Measurements from ENCODE around the gene FCRLB.
"Not testable (repeated sequence)": the region's sequence is repeated elsewhere in the genome, so short reads cannot be mapped to it uniquely, and the experiment has no call there.

FCRLB gene

GRCh38 chr1:161743231-161743630 is 21.9 kb downstream of the FCRLB start:
- no peak for DNase-seq

- DNase-seq: no peak
Measured at GRCh38 chr1:161747801-161748200, 26.5 kb downstream of the FCRLB start.

GRCh38 chr1:161749509-161750407 is 28.4 kb downstream of the FCRLB start, which contains the start of gene DUSP12:
DUSP12 (plus strand) TSS chr1:161749786; CDS start chr1:161749802, 16 bp downstream.
- peak; percentile 98 for DNase-seq

GRCh38 chr1:161763522-161764098 is 42.3 kb downstream of the FCRLB start:
- peak in 1 of 2 experiments; percentile 12 for DNase-seq

GRCh38 chr1:161766102-161766981 is 45.0 kb downstream of the FCRLB start, which contains the start of gene ATF6:
ATF6 (plus strand) TSS chr1:161766320; CDS start chr1:161766361, 41 bp downstream.
- peak; percentile 70 to 89 for DNase-seq

GRCh38 chr1:161768461-161768860 is 47.1 kb downstream of the FCRLB start:
- no peak for DNase-seq

GRCh38 chr1:161768986-161769672 is 47.8 kb downstream of the FCRLB start:
- DNase-seq: no peak

- DNase-seq: not testable (repeated sequence)
Measured at GRCh38 chr1:161769673-161770045, 48.3 kb downstream of the FCRLB start.

- no peak for DNase-seq
Measured at GRCh38 chr1:161770250-161770649, 48.9 kb downstream of the FCRLB start.

GRCh38 chr1:161771161-161771560 is 49.8 kb downstream of the FCRLB start:
- DNase-seq: no peak

- DNase-seq: no peak
Measured at GRCh38 chr1:161771973-161772372, 50.6 kb downstream of the FCRLB start.

- no peak for DNase-seq
Measured at GRCh38 chr1:161772397-161772796, 51.1 kb downstream of the FCRLB start.

- DNase-seq: no peak
Measured at GRCh38 chr1:161773791-161774190, 52.4 kb downstream of the FCRLB start.

- no peak for DNase-seq
Measured at GRCh38 chr1:161777261-161777660, 55.9 kb downstream of the FCRLB start.

All from NCI-H1930 (cell line).